Neuronal stem cell (in vitro differentiated cells): ENCODE measurements around the gene ST8SIA3.
A peak's percentile ranks its signal among the peaks of the same experiment; 100 is the strongest.

Source experiments
- DNase-seq: peaks from one replicate; pipeline ENCODE4 v3.0.0-alpha.2; 2013; ENCODE audit warnings: low spot score
- H2AFZ ChIP-seq: one replicate; pipeline ENCODE4 v1.6.1; 2013; ENCODE audit warnings: mild to moderate bottlenecking, low read length, inconsistent platforms
- H2AK5ac ChIP-seq: 2 replicates; pipeline ENCODE4 v1.6.1; 2013; ENCODE audit warnings: low read depth, mild to moderate bottlenecking, inconsistent platforms, low read length, moderate library complexity, mixed read lengths
- H2BK120ac ChIP-seq: 2 replicates; pipeline ENCODE4 v1.6.1; 2013; ENCODE audit warnings: low read depth, mild to moderate bottlenecking, inconsistent platforms, low read length, moderate library complexity, mixed read lengths
- H2BK12ac ChIP-seq: one replicate; pipeline ENCODE4 v1.6.1; 2013; ENCODE audit warnings: low read length, inconsistent platforms
- H2BK15ac ChIP-seq: 2 replicates; pipeline ENCODE4 v1.6.1; 2013; ENCODE audit warnings: mild to moderate bottlenecking, low read length, inconsistent platforms, mixed read lengths
- H2BK5ac ChIP-seq: one replicate; pipeline ENCODE4 v1.6.1; 2013; ENCODE audit warnings: inconsistent platforms, mild to moderate bottlenecking, low read length, moderate library complexity
- H3K14ac ChIP-seq: one replicate; pipeline ENCODE4 v1.6.1; 2013; ENCODE audit warnings: low read length, inconsistent platforms
- H3K18ac ChIP-seq: 2 replicates; pipeline ENCODE4 v1.6.1; 2013; ENCODE audit warnings: low read length, inconsistent platforms
- H3K23ac ChIP-seq: 2 replicates; pipeline ENCODE4 v1.6.1; 2013; ENCODE audit warnings: low read depth, mild to moderate bottlenecking, mixed read lengths, low read length, inconsistent platforms; ENCODE audit not compliant: poor library complexity
- H3K27ac ChIP-seq: replicated peaks from 3 replicates; pipeline ENCODE4 v1.5.1; 2013; ENCODE audit warnings: low read length, inconsistent platforms
- H3K27me3 ChIP-seq, 3 experiments: 2 replicates each; pipeline ENCODE4 v1.6.1; 2013; ENCODE audit warnings: low read length in 3 of 3, mild to moderate bottlenecking in 2 of 3, inconsistent platforms in 1 of 3, low read depth in 1 of 3, mixed read lengths in 1 of 3, moderate library complexity in 1 of 3; ENCODE audit not compliant: control insufficient read depth in 3 of 3, insufficient read depth in 3 of 3
- H3K36me3 ChIP-seq, 2 donors: replicated peaks in 1 of 2; 2 replicates each; pipeline ENCODE4 v1.6.1; 2013; ENCODE audit warnings: low read length in 2 of 2; ENCODE audit not compliant: control insufficient read depth in 2 of 2, insufficient read depth in 2 of 2
- H3K4ac ChIP-seq: 2 replicates; pipeline ENCODE4 v1.6.1; 2013; ENCODE audit warnings: inconsistent platforms, mild to moderate bottlenecking, low read length, moderate library complexity
- H3K4me1 ChIP-seq, 2 donors: 1 replicate in 1 of 2; 2 replicates in 1 of 2; pipeline ENCODE4 v1.6.1; 2013; ENCODE audit warnings: low read length in 2 of 2, low read depth in 1 of 2; ENCODE audit not compliant: control insufficient read depth in 2 of 2, insufficient read depth in 1 of 2
- H3K4me2 ChIP-seq: one replicate; pipeline ENCODE4 v1.6.1; 2013; ENCODE audit warnings: mild to moderate bottlenecking, low read length, inconsistent platforms; ENCODE audit not compliant: insufficient read depth, poor library complexity, severe bottlenecking
- H3K4me3 ChIP-seq, 2 donors: 2 replicates each; pipeline ENCODE4 v1.5.1; 2013; ENCODE audit warnings: low read length in 2 of 2, mild to moderate bottlenecking in 2 of 2, inconsistent platforms in 1 of 2, moderate library complexity in 1 of 2
- H3K79me1 ChIP-seq: one replicate; pipeline ENCODE4 v1.6.1; 2013; ENCODE audit warnings: low read depth, mild to moderate bottlenecking, inconsistent platforms, low read length, moderate library complexity
- H3K9ac ChIP-seq: one replicate; pipeline ENCODE4 v1.6.1; 2013; ENCODE audit warnings: mild to moderate bottlenecking, low read depth, low read length, inconsistent platforms; ENCODE audit not compliant: poor library complexity
- H3K9me3 ChIP-seq, 2 donors: replicated peaks in 1 of 2; 2 replicates each; pipeline versions ENCODE3 to v1.6.1; 2013; ENCODE audit warnings: low read length in 2 of 2, mild to moderate bottlenecking in 2 of 2, inconsistent platforms in 1 of 2, low read depth in 1 of 2, mixed read lengths in 1 of 2, moderate library complexity in 1 of 2; ENCODE audit not compliant: control insufficient read depth in 2 of 2, insufficient read depth in 1 of 2
- H4K8ac ChIP-seq: one replicate; pipeline ENCODE4 v1.6.1; 2013; ENCODE audit warnings: low read depth, mild to moderate bottlenecking, inconsistent platforms, low read length, moderate library complexity
- H4K91ac ChIP-seq: one replicate; pipeline ENCODE4 v1.6.1; 2013; ENCODE audit warnings: low read length, low read depth, mild to moderate bottlenecking, inconsistent platforms; ENCODE audit not compliant: poor library complexity
- WGBS, 2 donors: extraction: QIAGEN DNeasy Blood & Tissue Kit; methylation state at CpG; one replicate each; pipeline ENCODE4 v1.1.7; 2013; ENCODE audit warnings: missing lambda C conversion rate in 2 of 2, mixed read lengths in 1 of 2; ENCODE audit not compliant: insufficient read length in 2 of 2, insufficient replicate concordance in 1 of 2; ENCODE audit errors: extremely low coverage in 2 of 2; 5-methylcytosine and 5-hydroxymethylcytosine counted together

The ST8SIA3 gene

DNA sequence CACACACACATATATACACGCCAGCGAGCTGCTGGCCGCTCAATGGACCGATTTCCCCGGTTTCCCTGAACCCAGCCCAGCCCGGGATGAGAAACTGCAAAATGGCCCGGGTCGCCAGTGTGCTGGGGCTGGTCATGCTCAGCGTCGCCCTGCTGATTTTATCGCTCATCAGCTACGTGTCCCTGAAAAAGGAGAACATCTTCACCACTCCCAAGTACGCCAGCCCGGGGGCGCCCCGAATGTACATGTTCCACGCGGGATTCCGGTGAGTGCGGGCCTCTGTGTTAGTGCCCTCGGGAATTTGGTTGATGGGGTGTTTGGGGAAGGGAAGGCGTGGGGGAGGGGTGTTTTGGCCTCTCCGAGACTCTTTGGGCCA lies 392 bp downstream of the ST8SIA3 start:
- Histone ChIP-seq H3K14ac (no peak overlapping the region), H3K18ac (peak overlapping the region; percentile 81), H3K9ac (peak overlapping the region; percentile 67), H2BK12ac (no peak overlapping the region), H2BK120ac (no peak overlapping the region), H3K36me3 (no peaks in the 10 kb centered on the region), H3K4ac (no peak overlapping the region), H3K23ac (peak overlapping the region; percentile 36), H3K27me3 (peaks cover 0 to 82% (median 3%) of the 10 kb centered on the region in 3 experiments), H2BK5ac (peak overlapping the region; percentile 89), H4K91ac (no peak overlapping the region), H2AK5ac (peak overlapping the region; percentile 47), H3K27ac (no peak overlapping the region), H3K79me1 (no peaks in the 10 kb centered on the region), H2BK15ac (no peak overlapping the region), H4K8ac (no peak overlapping the region), H2AFZ (peak overlapping the region; percentile 90), H3K4me2 (peak overlapping the region; percentile 99), H3K4me1 (peaks cover 0 to 2% of the 10 kb centered on the region in 2 donors), H3K9me3 (no peaks in the 10 kb centered on the region), H3K4me3 (peak overlapping the region; percentile 42 to 86)
- no CpG with 5 or more reads among the region's 23 CpGs for WGBS, 2 donors
- peak; percentile 29 for DNase-seq

- WGBS, 2 donors: no CpG with 5 or more reads among the region's 61 CpGs
- peak; percentile 36 for DNase-seq
- no peak overlapping the region for H4K8ac ChIP-seq
Observed at GRCh38 chr18:57353137-57353939, 981 bp downstream of the ST8SIA3 start.

GRCh38 chr18:57353940-57354461 lies 1.6 kb downstream of the ST8SIA3 start:
- H3K27ac ChIP-seq: peak overlapping the region; percentile 84
- H3K9me3 ChIP-seq: no peaks in the 10 kb centered on the region
- WGBS, 2 donors: no CpG with 5 or more reads among the region's 37 CpGs
- H2AFZ ChIP-seq: peak overlapping the region; percentile 90
- H2BK120ac ChIP-seq: no peak overlapping the region
- H2BK15ac ChIP-seq: no peak overlapping the region
- no peaks in the 10 kb centered on the region for H3K79me1 ChIP-seq
- H3K27me3 ChIP-seq: peaks cover 0 to 76% (median 3%) of the 10 kb centered on the region in 3 experiments
- H2BK12ac ChIP-seq: no peak overlapping the region
- peak overlapping the region; percentile 42 to 86 for H3K4me3 ChIP-seq
- H3K4me2 ChIP-seq: peak overlapping the region; percentile 99
- H4K91ac ChIP-seq: no peak overlapping the region
- no peak overlapping the region for H2AK5ac ChIP-seq
- H3K18ac ChIP-seq: peak overlapping the region; percentile 63
- peaks cover 0 to 2% of the 10 kb centered on the region in 2 donors for H3K4me1 ChIP-seq
- H3K23ac ChIP-seq: no peak overlapping the region
- peak overlapping the region; percentile 51 for H3K9ac ChIP-seq
- H3K36me3 ChIP-seq: no peaks in the 10 kb centered on the region
- no peak overlapping the region for H3K14ac ChIP-seq
- H3K4ac ChIP-seq: no peak overlapping the region
- H4K8ac ChIP-seq: no peak overlapping the region
- DNase-seq: peak; percentile 89
- peak overlapping the region; percentile 89 for H2BK5ac ChIP-seq

More at GRCh38 chr18:57353137-57353939, 981 bp downstream of the ST8SIA3 start:
- H3K14ac ChIP-seq: no peak overlapping the region
- H2BK120ac ChIP-seq: no peak overlapping the region
- H3K4me1 ChIP-seq: peaks cover 0 to 2% of the 10 kb centered on the region in 2 donors
- H3K4ac ChIP-seq: no peak overlapping the region
- H2AK5ac ChIP-seq: no peak overlapping the region
- no peaks in the 10 kb centered on the region for H3K9me3 ChIP-seq
- no peaks in the 10 kb centered on the region for H3K79me1 ChIP-seq
- H3K27me3 ChIP-seq: peaks cover 0 to 76% (median 3%) of the 10 kb centered on the region in 3 experiments
- no peak overlapping the region for H2BK12ac ChIP-seq
- peak overlapping the region; percentile 89 for H2BK5ac ChIP-seq
- peak overlapping the region; percentile 42 to 86 for H3K4me3 ChIP-seq
- H3K27ac ChIP-seq: peak overlapping the region; percentile 84
- no peak overlapping the region for H2BK15ac ChIP-seq
- peak overlapping the region; percentile 90 for H2AFZ ChIP-seq
- no peaks in the 10 kb centered on the region for H3K36me3 ChIP-seq
- peak overlapping the region; percentile 99 for H3K4me2 ChIP-seq
- peak overlapping the region; percentile 74 for H3K18ac ChIP-seq
- H3K9ac ChIP-seq: no peak overlapping the region
- no peak overlapping the region for H3K23ac ChIP-seq
- H4K91ac ChIP-seq: no peak overlapping the region

DNA sequence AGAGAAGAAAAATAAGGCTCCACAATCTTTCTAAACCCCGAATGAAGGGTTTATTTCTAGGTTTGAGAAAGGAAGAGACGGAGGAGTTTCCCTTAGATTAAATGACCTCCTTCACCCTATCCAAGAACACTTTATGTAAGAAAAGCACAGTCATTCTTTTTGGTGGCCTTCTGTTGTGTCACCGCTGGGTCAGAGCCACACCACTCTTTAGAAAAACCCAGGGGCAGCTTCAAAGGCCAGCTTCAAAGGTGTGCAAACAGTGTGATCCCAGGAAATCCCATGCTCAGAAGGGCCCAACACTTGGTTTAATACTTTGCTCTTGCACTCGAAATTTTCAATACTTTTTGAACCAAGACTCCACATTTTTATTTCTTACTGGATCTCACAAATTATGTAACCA lies 7.1 kb downstream of the ST8SIA3 start:
- Histone ChIP-seq H2AK5ac (no peak overlapping the region), H2BK12ac (no peak overlapping the region), H3K18ac (no peak overlapping the region), H3K4ac (no peak overlapping the region), H3K14ac (no peak overlapping the region), H3K4me2 (no peak overlapping the region), H3K23ac (no peak overlapping the region), H3K27me3 (peaks cover 0 to 40% (median 0%) of the 10 kb centered on the region in 3 experiments), H4K91ac (no peak overlapping the region), H2BK15ac (no peak overlapping the region), H3K27ac (no peak overlapping the region), H3K4me3 (no peak overlapping the region), H2AFZ (no peak overlapping the region), H3K9ac (no peak overlapping the region), H4K8ac (no peak overlapping the region), H3K9me3 (no peaks in the 10 kb centered on the region), H3K4me1 (no peaks in the 10 kb centered on the region), H2BK120ac (no peak overlapping the region), H2BK5ac (no peak overlapping the region), H3K36me3 (no peaks in the 10 kb centered on the region), H3K79me1 (peaks cover 2% of the 10 kb centered on the region)
- DNase-seq: no peak
- WGBS, 2 donors: no CpG with 5 or more reads among the region's 4 CpGs
